ENCODE results near the gene ADCY3.

Gene ADCY3

DNA sequence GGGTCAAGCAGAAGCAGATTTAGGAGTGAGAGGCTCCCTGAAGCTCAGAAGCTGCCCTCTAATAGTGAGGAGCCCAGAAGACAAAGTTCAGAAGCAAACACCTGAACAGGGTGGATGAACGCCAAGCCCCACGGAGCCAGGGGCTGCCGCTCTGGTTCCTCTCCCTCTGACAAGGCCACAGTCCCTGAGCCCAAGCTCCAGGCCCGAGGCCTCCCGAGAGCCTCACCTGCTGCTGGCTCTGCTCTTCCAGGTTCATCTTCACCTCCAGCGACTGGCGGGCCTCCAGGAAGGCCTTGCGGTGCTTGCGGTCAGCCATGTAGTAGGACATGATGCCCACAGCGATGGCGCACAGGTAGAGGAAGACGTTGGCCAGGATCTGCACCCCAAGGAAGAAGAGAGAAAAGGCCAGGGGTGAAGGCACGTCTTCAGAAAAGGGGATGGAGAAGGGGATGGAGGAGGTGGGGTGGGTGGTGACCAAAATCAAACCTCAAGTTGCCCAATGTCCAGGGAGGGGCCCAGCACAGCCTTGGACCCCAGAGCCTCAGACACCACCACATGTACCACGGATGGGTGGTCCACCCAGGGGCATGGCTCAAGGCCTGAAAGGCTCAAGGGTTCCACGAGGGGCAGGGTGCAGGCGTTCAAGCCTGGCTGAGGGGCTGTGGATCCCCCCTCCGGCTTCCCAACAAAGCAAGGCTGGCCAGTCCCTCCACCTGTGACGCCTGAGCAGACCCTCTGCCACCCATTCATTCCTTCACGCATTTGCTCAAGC lies 47.5 kb downstream of the ADCY3 start:
- DNase-seq = no peak

- DNase-seq = no peak
Measured at GRCh38 chr2:24871852-24872333, 48.1 kb downstream of the ADCY3 start.

DNA sequence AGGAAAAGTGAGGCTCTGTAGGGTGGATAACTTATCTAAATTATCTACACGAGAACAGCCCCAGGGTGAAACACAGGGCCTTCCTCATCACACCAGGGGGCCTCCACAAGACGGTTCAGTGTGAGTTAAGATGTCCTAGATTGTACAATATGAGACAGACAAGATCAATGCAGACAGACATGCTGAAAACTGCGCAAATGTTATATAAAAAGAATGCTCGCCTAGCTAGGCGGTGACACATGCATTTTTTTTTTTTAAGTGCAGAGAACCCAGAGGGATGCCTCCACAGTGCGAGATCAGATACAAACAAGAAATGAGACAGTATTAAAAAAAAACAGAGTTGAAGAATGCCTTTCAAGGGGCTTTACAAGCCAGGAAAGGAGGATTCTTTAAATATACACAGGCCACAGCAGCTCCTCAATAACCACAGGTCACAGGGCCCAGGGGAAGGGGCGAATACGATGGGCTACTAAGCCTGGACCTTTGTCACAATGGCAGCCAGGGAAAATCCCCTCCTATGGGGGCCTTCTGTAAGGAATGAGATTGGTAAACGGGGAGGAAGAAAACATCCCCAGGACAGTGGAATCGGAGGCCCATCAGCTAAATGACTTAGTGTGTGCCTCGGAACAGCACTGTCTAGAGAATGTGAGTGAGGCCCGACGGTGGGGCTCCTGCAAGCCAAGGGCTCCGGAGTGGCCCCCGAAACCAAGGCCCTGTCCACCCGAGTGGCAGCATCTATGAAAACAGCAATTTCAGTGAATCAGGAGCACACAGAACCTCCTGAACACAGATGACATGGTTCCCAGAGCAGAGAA lies 48.9 kb downstream of the ADCY3 start:
- no peak for DNase-seq

- DNase-seq = no peak
Measured at GRCh38 chr2:24870440-24870839, 49.6 kb downstream of the ADCY3 start.

GRCh38 chr2:24866946-24867345 lies 53.1 kb downstream of the ADCY3 start:
- DNase-seq = no peak

- DNase-seq = no peak
Measured at GRCh38 chr2:24863641-24864040, 56.4 kb downstream of the ADCY3 start.

GRCh38 chr2:24861500-24861899 lies 58.5 kb downstream of the ADCY3 start:
- no peak for DNase-seq

- DNase-seq = no peak
Measured at GRCh38 chr2:24860631-24861030, 59.4 kb downstream of the ADCY3 start.

- no peak for DNase-seq
Measured at GRCh38 chr2:24859968-24860600, 60.0 kb downstream of the ADCY3 start.

GRCh38 chr2:24858996-24859395 lies 61.0 kb downstream of the ADCY3 start:
- no peak for DNase-seq

DNA sequence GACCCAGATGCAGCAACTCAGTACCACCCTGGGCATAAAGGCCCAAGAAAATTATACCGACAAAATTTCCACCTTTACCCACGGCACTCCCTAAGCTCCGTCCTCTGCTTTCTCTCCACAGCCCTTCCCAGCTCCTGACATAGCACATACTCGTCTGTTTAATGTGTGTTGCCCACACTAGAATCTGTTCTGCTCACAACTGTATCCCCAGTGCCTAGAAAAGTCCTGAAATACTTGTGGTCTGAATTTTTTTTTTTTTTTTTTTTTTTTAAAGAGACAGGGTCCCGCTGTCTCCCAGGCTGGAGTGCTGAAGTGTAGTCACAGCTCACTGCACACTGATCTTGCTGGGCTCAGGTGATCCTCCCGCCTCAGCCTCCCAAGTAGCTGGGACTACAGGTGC lies 62.3 kb downstream of the ADCY3 start:
- DNase-seq = no peak

DNA sequence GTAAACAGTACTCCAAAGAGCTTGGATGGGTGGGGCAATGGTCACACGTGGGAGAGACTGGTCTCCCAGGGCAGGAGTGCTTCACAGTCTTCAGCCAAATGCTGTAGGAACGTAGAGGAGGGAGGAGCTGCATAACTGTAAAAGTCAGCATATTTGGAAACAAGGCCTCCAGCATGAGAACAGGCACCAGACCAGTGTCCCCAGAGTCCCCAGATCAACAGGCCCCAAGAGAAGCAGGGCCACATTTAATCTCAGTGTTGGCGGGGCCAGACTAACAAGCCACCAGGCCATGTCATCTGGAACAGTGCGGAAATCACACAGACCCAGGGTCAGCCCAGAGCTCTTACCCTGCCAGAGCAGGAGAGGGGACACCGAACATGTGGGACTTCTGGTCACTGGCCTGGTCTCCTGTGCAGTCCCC lies 63.2 kb downstream of the ADCY3 start:
- no peak for DNase-seq

DNA sequence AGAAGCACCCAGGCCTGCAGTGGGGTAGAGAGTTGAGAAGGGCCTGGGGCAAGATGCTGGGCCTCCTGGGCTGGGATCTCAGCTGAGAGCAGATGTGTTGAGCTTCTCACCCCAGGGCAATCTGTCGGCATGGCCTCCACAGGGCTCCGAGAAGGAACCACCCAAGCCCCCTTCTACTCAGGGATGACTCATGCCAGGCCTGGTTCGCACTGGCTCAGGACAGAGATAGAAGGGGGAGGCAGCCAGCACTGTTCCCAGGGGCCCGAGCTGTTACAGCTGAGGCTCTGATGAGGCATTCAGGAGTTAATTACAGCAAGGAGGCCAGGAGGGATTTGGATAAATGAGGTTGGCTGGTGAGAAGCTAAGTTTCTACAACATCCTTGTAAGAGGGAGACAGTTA lies 64.3 kb downstream of the ADCY3 start:
- no peak for DNase-seq

DNA sequence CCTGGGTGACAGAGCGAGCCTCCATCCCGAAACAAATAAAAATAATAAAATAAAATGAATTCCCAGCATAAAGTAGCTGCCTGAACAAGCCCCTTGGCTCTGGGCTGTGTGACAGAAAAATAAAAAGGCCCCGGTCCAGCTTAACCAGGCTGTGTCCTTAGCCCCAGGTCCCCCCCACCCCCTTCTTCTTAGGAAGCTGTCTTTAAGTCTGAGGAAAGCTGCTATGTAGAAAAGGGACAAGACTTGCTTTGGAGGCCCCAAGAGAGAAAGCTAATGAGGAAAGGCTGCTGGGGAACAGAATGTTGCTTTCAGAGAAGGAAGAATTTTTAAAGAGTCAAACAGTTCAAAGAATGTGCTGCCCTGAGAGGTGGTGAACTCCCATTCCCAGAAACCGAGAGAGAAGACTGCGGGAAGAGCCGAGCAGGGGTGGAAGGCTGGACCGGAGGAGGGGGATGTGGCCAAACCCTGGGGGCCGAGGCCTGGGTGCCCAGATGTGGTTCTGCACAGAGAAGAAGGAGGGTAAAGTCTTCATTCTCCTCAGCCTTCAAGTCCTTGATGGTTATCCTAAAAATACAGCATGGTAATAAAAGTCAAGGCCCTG lies 64.9 kb downstream of the ADCY3 start:
- no peak for DNase-seq

GRCh38 chr2:24853996-24854395 lies 66.0 kb downstream of the ADCY3 start:
- DNase-seq = no peak

DNA sequence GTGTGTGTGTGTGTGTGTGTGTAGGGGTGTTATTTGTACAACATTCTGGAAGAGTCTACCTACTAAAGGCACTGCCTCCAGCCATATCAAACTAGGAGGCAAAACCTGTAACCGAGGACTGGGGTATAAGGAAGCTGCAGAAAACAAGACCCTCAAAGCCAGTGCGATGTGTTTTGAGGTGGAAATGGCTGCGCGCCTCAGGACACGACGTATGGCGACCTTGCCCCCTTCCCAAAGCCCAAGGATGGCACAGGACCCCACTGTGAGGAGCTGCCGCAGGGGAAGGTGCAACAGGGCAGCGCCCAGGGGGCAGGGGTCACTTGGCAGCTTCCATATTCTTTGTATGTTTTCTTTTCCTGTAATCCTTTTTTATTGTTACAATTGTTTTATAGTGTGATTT lies 67.0 kb downstream of the ADCY3 start:
- no peak for DNase-seq

- DNase-seq = no peak
Measured at GRCh38 chr2:24852431-24853020, 67.5 kb downstream of the ADCY3 start.

GRCh38 chr2:24852026-24852425 lies 68.0 kb downstream of the ADCY3 start:
- no peak for DNase-seq

DNA sequence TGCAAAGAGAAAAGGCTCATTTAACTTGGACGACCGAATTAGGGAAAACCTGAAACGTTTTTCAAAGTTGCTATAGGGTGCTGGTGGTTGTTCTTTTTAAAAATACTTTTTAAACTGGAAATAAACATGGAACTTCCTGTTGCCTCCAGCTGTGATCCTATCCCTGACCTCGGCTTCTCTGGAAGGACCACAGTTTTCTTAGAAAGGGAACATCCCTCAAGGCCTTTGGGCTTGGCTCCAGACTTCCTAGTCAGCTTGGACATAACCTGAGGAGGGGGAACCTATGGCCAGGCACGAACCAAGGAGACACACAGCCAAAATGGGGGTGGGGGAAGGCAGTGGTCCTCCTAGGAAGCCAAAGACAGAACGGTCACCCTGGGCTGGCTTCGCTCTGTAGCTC lies 69.1 kb downstream of the ADCY3 start:
- DNase-seq = no peak

DNA sequence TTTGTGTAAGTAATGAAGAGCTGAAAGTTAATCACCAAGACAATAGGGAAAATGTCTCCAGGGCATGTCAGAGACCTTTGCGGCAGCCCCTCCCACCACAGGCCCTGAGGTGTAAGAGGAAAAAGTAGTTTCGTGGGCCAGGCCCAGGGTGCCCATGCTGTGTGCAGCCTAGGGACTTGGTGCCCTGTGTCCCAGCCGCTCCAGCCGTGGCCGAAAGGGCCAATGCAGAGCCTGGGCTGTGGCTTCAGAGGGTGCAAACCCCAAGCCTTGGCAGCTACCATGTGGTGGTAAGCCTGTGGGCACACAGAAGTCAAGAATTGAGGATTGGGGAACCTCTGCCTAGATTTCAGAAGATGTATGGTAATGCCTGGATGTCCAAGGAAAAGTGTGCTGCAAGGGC lies 74.3 kb downstream of the ADCY3 start:
- DNase-seq = no peak

- DNase-seq = no peak
Measured at GRCh38 chr2:24844023-24844685, 75.9 kb downstream of the ADCY3 start.

DNA sequence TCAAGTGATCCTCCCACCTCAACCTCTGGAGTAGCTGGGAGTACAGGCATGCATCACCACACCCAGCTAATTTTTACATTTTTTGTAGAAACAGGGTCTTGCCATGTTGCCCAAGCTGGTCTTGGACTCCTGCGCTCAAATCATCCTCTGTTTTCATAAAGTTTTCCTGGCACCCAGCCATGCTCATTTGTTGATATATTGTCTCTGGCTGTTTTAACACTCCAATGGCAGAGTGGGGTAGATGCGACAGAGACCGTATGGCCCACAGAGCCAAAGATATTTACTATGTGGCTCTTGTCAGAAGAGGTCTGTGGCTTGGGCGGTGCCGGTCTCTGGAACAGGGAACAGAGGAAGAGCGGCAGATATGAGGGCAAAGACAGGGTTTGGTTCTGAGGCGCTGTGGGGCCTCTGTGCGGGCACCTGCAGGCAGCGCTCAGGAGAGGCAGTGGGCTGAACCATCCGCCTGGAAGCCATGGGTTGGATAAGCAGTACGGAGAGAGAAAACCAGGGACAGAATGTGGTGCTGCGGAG lies 76.6 kb downstream of the ADCY3 start:
- DNase-seq = no peak

Measured in NCI-H748 treated with DMSO at 0.1 percent for 48 hours (cell line).